ENCODE measurements around the gene IGF1. TPM values are rescaled to one million over a fixed set of nuclear protein-coding genes. Genes with fewer than 3 reads are reported as not detected.

Gene IGF1
- total RNA-seq, 2 donors from 2014 or later, result not detected

DNA sequence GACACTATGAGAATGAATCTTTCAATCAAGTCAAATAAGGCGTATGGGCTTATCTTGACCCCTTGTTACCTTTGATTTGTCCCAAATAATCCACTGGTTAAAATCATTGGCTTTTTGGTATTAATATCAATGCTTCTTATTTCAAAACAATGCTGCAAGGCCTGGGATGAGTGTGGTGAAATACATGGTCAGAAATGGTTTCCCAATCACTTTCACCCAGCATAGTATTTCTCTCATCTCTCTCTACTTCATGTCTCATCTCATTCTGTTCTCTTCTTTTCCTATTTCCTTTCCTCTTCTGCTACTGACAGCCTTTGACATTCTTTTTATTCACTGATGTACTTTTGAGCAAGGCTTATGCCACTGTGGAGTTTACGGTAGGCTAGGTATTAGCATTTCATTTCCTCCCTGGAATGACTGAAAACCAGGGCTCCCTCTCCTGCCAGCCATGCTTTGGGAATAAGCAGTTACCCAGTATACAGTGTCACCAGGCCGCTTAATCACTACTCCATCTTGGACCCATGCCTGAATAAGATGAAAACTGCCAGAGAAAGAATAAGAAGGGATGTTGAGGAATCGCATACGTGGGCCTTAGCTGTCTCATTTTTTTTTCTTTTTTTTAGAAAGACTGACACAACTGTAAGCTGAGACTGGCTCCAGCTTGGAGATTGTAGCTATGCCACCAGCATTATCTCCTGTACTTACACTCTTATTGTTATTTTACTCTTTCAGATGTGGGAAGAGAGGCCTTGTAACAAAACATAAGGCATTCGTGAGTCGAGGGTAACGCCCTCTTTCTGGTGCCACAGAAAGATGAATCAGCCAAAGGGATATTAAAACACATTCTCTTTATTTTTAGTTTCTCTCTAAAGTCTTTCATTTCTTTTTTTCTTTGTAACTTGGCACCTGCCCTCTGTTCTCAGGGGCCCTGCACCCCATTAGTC, 53.5 kb downstream of the IGF1 start:
- Histone ChIP-seq H3K27ac (ENCODE audit: low read depth, low read length) (no peak overlapping the region), H3K4me1 (ENCODE audit: control insufficient read depth, insufficient read depth, low read length) (no peaks in the 10 kb centered on the region), H3K9ac (ENCODE audit: extremely low read depth, low read length, poor library complexity, severe bottlenecking) (no peak overlapping the region), H3K27me3 (ENCODE audit: control insufficient read depth, insufficient read depth, low read length, poor library complexity, severe bottlenecking) (no peaks in the 10 kb centered on the region), H3K9me3 (ENCODE audit: control insufficient read depth, low read length) (no peaks in the 10 kb centered on the region), H3K36me3 (ENCODE audit: control insufficient read depth, insufficient read depth, low read length) (no peaks in the 10 kb centered on the region), H3K4me3 (ENCODE audit: low read length) (no peak overlapping the region)
- H3K27me3 Mint-ChIP-seq (ENCODE audit: insufficient read depth), result no peaks in the 10 kb centered on the region
- WGBS, 2 experiments (ENCODE audit: insufficient coverage in 1 of 2, insufficient read length in 1 of 2), result 77 to 81% methylated on average over 5 to 8 of the region's 8 CpGs
- no peaks in the 10 kb centered on the region for H3K4me1 Mint-ChIP-seq
- H3K36me3 Mint-ChIP-seq (ENCODE audit: low read depth), result no peaks in the 10 kb centered on the region
- DNase-seq, result no peak
- TF ChIP-seq, protein P1, sequence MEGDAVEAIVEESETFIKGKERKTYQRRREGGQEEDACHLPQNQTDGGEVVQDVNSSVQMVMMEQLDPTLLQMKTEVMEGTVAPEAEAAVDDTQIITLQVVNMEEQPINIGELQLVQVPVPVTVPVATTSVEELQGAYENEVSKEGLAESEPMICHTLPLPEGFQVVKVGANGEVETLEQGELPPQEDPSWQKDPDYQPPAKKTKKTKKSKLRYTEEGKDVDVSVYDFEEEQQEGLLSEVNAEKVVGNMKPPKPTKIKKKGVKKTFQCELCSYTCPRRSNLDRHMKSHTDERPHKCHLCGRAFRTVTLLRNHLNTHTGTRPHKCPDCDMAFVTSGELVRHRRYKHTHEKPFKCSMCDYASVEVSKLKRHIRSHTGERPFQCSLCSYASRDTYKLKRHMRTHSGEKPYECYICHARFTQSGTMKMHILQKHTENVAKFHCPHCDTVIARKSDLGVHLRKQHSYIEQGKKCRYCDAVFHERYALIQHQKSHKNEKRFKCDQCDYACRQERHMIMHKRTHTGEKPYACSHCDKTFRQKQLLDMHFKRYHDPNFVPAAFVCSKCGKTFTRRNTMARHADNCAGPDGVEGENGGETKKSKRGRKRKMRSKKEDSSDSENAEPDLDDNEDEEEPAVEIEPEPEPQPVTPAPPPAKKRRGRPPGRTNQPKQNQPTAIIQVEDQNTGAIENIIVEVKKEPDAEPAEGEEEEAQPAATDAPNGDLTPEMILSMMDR (conservative IDR thresholded peaks at IDR 0.05), result no peak
- no peaks in the 10 kb centered on the region for H3K9me3 Mint-ChIP-seq
- no peak overlapping the region for H3K27ac Mint-ChIP-seq
- H3K4me3 Mint-ChIP-seq, result no peak overlapping the region

DNA sequence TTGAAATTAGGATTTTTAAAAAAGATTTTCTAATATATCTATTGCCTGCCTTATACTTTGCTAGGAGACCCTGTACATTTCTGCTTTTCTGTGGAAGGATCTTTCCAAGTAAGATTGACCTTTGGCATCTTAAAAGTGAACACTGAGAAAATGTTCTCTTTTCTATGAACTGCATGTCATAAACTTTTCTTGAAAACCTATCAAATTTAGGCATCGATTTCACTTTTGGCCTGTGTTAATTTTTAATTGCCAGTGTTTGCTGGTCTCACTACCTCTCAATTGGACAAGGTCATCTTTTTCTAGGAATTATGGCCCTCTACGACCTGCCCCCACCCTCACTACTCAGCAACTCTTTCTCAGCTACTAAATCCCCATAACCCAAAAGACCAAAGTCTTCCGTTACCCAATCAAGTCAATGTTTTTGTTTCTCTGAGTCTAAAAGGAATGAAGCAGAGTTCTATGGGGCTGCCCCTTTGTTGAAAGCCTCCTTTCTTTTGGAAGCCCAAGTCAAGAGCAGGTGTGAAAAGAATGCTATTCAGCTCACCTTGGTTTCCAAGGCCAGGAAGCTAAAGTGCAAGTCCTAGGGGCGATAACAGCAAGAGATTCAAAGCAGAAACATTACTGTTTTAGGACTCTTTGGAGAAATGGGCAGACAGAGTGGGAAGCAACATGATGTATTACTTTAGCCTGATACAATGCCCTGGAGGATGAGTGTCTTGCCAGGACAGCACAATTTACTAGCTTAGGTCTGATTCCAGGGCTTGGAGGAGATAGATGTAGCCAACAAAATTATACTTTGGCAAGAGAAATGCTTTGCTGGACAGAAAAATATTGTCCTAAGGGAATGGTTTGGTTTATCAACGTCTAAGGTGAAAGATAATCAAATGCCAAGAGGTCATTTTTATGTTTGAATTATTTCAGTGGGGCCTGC, 55.0 kb downstream of the IGF1 start:
- no peaks in the 10 kb centered on the region for H3K9me3 ChIP-seq (ENCODE audit: control insufficient read depth, low read length)
- H3K4me1 ChIP-seq (ENCODE audit: control insufficient read depth, insufficient read depth, low read length), result no peaks in the 10 kb centered on the region
- no peaks in the 10 kb centered on the region for H3K4me1 Mint-ChIP-seq
- no peaks in the 10 kb centered on the region for H3K36me3 ChIP-seq (ENCODE audit: control insufficient read depth, insufficient read depth, low read length)
- 90% methylated on average over 2 to 5 of the region's 5 CpGs for WGBS, 2 experiments (ENCODE audit: insufficient coverage in 1 of 2, insufficient read length in 1 of 2)
- H3K9me3 Mint-ChIP-seq, result no peaks in the 10 kb centered on the region
- H3K9ac ChIP-seq (ENCODE audit: extremely low read depth, low read length, poor library complexity, severe bottlenecking), result no peak overlapping the region
- no peaks in the 10 kb centered on the region for H3K36me3 Mint-ChIP-seq (ENCODE audit: low read depth)
- no peak overlapping the region for H3K27ac ChIP-seq (ENCODE audit: low read depth, low read length)
- no peak for DNase-seq
- H3K27me3 ChIP-seq (ENCODE audit: control insufficient read depth, insufficient read depth, low read length, poor library complexity, severe bottlenecking), result no peaks in the 10 kb centered on the region
- no peak overlapping the region for H3K27ac Mint-ChIP-seq
- TF ChIP-seq, protein P1 (conservative IDR thresholded peaks at IDR 0.05), result no peak
- H3K4me3 ChIP-seq (ENCODE audit: low read length), result no peak overlapping the region
- H3K4me3 Mint-ChIP-seq, result no peak overlapping the region
- H3K27me3 Mint-ChIP-seq (ENCODE audit: insufficient read depth), result no peaks in the 10 kb centered on the region

DNA sequence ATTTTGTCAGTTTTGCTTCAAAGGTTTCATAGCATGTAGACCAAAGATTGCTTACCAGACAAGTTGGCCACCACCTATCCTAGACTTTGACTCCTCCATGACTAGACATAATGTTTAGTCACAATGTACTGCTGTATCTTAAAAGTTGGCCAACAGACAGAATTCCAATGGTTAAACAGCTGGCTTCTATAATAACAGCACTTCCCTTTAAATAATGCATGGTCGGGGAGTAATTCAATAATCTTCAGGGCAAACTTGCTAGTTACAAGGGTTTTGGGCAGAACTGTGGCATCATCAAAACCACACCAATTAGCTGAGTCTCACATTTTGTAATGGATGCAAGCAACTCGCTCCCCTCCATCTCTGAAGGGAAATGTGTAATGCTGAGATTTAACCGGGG, 56.9 kb downstream of the IGF1 start:
- Mint-ChIP-seq H3K27ac (no peak overlapping the region), H3K4me3 (no peak overlapping the region), H3K4me1 (peaks cover 3% of the 10 kb centered on the region), H3K36me3 (ENCODE audit: low read depth) (no peaks in the 10 kb centered on the region), H3K9me3 (no peaks in the 10 kb centered on the region), H3K27me3 (ENCODE audit: insufficient read depth) (no peaks in the 10 kb centered on the region)
- Histone ChIP-seq H3K9ac (ENCODE audit: extremely low read depth, low read length, poor library complexity, severe bottlenecking) (no peak overlapping the region), H3K27ac (ENCODE audit: low read depth, low read length) (no peak overlapping the region), H3K36me3 (ENCODE audit: control insufficient read depth, insufficient read depth, low read length) (no peaks in the 10 kb centered on the region), H3K9me3 (ENCODE audit: control insufficient read depth, low read length) (no peaks in the 10 kb centered on the region), H3K27me3 (ENCODE audit: control insufficient read depth, insufficient read depth, low read length, poor library complexity, severe bottlenecking) (no peaks in the 10 kb centered on the region), H3K4me3 (ENCODE audit: low read length) (no peak overlapping the region), H3K4me1 (ENCODE audit: control insufficient read depth, insufficient read depth, low read length) (no peaks in the 10 kb centered on the region)
- TF ChIP-seq, protein P1 (conservative IDR thresholded peaks at IDR 0.05), result no peak
- WGBS, 2 experiments (ENCODE audit: insufficient coverage in 1 of 2, insufficient read length in 1 of 2), result 92 to 94% methylated on average over 2 to 3 of the region's 3 CpGs
- DNase-seq, result no peak

Data from endodermal cell (in vitro differentiated cells).